Thyroid gland (tissue), 4 donors: Measurements from ENCODE around the gene MPI. TPM values are rescaled to one million over a fixed set of nuclear protein-coding genes. Genes with fewer than 3 reads are reported as not detected.
A peak's percentile ranks its signal among the peaks of the same experiment; 100 is the strongest.

Experiments
- DNase-seq, 2 donors: peaks; one replicate each; pipeline ENCODE4 v3.0.0-alpha.2; 2019
- H3K27ac ChIP-seq, 3 donors: fragments of 200-600 bp; sonication (generic); 1 replicate in 2 of 3; 2 replicates in 1 of 3; pipeline ENCODE4 v1.5.1; 2016 to 2019; ENCODE audit warnings: mild to moderate bottlenecking in 1 of 3, moderate library complexity in 1 of 3
- H3K27me3 ChIP-seq: fragments of 200-600 bp; sonication (generic); one replicate; pipeline ENCODE4 v1.5.1; 2019
- H3K36me3 ChIP-seq, 2 donors: fragments of 200-600 bp; sonication (generic); one replicate each; pipeline ENCODE4 v1.5.1; 2016 to 2019
- H3K4me1 ChIP-seq, 2 donors: fragments of 200-600 bp; sonication (generic); one replicate each; pipeline ENCODE4 v1.5.1; 2017 to 2019
- H3K4me3 ChIP-seq, 3 donors: fragments of 200-600 bp; sonication (generic); replicated peaks in 1 of 3; 1 replicate in 2 of 3; 2 replicates in 1 of 3; pipeline ENCODE4 v1.5.1; 2016; ENCODE audit warnings: mild to moderate bottlenecking in 1 of 3
- H3K9me3 ChIP-seq: fragments of 200-600 bp; sonication (generic); one replicate; pipeline ENCODE4 v1.5.1; 2017
- CTCF ChIP-seq, 6 experiments: fragments of 200-600 bp in 3 of 6; fragments of 450-650 bp in 3 of 6; sonication (generic) in 3 of 6; IDR thresholded peaks; one replicate each; pipeline ENCODE4 v1.5.1; 2016 to 2019; ENCODE audit warnings: antibody characterized with exemption in 6 of 6, mild to moderate bottlenecking in 2 of 6, inconsistent platforms in 1 of 6, moderate library complexity in 1 of 6
- POLR2A ChIP-seq, 2 donors: fragments of 450-650 bp; IDR thresholded peaks; one replicate each; pipeline ENCODE4 v1.6.1; 2017; ENCODE audit warnings: antibody characterized with exemption in 2 of 2, mild to moderate bottlenecking in 2 of 2, moderate library complexity in 1 of 2
- WGBS, 2 donors: methylation state at CpG; one replicate each; pipeline ENCODE4 v1.1.5; 2017; 5-methylcytosine and 5-hydroxymethylcytosine counted together
- intact Hi-C: fragments of 100-400 bp; cut with DNase I; formaldehyde crosslinking; loops from one replicate; pipeline ENCODE4 v1.15.1; 2023
- total RNA-seq, 4 donors: library from RNA; depleted of rRNA; stranded (reverse); fragments of >200 nt; gene quantifications; one replicate each; pipeline ENCODE4 v1.2.3, GENCODE V29; 2016

MPI gene, protein sequence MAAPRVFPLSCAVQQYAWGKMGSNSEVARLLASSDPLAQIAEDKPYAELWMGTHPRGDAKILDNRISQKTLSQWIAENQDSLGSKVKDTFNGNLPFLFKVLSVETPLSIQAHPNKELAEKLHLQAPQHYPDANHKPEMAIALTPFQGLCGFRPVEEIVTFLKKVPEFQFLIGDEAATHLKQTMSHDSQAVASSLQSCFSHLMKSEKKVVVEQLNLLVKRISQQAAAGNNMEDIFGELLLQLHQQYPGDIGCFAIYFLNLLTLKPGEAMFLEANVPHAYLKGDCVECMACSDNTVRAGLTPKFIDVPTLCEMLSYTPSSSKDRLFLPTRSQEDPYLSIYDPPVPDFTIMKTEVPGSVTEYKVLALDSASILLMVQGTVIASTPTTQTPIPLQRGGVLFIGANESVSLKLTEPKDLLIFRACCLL
- total RNA-seq = 10 to 100 TPM; 72.2 to 91.1 (median 88.5) TPM

GRCh38 chr15:74889883-74890664 is at the start of gene MPI:
Gene MPI (plus strand): TSS chr15:74890042. CDS start chr15:74890074, 32 bp downstream.
- peaks cover 4 to 34% of the 10 kb centered on the region in 2 donors for H3K4me1 ChIP-seq
- peak within 1 kb of the TSS; percentile 41 to 79 (median 61) for H3K4me3 ChIP-seq
- peak in 1 of 2 donors; percentile 68 for TF ChIP-seq POLR2A (IDR thresholded peaks at IDR 0.05)
- TF ChIP-seq CTCF (IDR thresholded peaks at IDR 0.05) = peak in 4 of 6 experiments; percentile 19 to 44 (median 26)
- peaks cover 0 to 4% of the 10 kb centered on the region in 2 donors for H3K36me3 ChIP-seq
- intact Hi-C loops = loop anchor here (5.0 kb wide), 1 partner anchor 48 kb away; the partner anchor contains the start of gene ULK3
- peak; percentile 78 to 81 for DNase-seq
- H3K27me3 ChIP-seq = no peaks in the 10 kb centered on the region
- peak within 1 kb of the TSS; percentile 39 to 79 (median 47) for H3K27ac ChIP-seq
- 2 to 3% methylated on average over 39 to 46 of the region's 47 CpGs for WGBS, 2 donors
- H3K9me3 ChIP-seq = no peaks in the 10 kb centered on the region

- WGBS, 2 donors = 84 to 88% methylated on average over 8 to 9 of the region's 9 CpGs
- Histone ChIP-seq H3K4me3 (no peak overlapping the region), H3K36me3 (peaks cover 4 to 16% of the 10 kb centered on the region in 2 donors), H3K27me3 (no peaks in the 10 kb centered on the region), H3K27ac (no peak overlapping the region), H3K9me3 (no peaks in the 10 kb centered on the region), H3K4me1 (peaks cover 15 to 22% of the 10 kb centered on the region in 2 donors)
- TF ChIP-seq CTCF (IDR thresholded peaks at IDR 0.05) (no peak), POLR2A (IDR thresholded peaks at IDR 0.05) (no peak)
- intact Hi-C loops = loop anchor here (5.0 kb wide), 1 partner anchor 51 kb away; the partner anchor contains the start of gene MPI
- DNase-seq = no peak
Observed at GRCh38 chr15:74840851-74841775, 48.7 kb upstream of the MPI start.

GRCh38 chr15:74841891-74842373 is 47.9 kb upstream of the MPI start:
- no peak for DNase-seq
- Histone ChIP-seq H3K27me3 (no peaks in the 10 kb centered on the region), H3K36me3 (peaks cover 4 to 16% of the 10 kb centered on the region in 2 donors), H3K4me3 (peak overlapping the region in 1 of 3 donors; percentile 91), H3K27ac (peak overlapping the region in 2 of 3 donors; percentile 84 to 94), H3K9me3 (no peaks in the 10 kb centered on the region), H3K4me1 (peaks cover 15 to 22% of the 10 kb centered on the region in 2 donors)
- intact Hi-C loops = loop anchor here (5.0 kb wide), 1 partner anchor 50 kb away; the partner anchor contains the start of gene MPI
- TF ChIP-seq CTCF (IDR thresholded peaks at IDR 0.05) = no peak
- no peak for TF ChIP-seq POLR2A (IDR thresholded peaks at IDR 0.05)
- WGBS, 2 donors = 69 to 73% methylated on average over 14 of the region's 14 CpGs

GRCh38 chr15:74842581-74843444 is 47.0 kb upstream of the MPI start, which contains the start of gene ULK3:
Gene ULK3 (minus strand): TSS chr15:74843156. CDS start chr15:74843105, 51 bp downstream.
- 0% methylated on average over 9 to 12 of the region's 84 CpGs for WGBS, 2 donors
- no peaks in the 10 kb centered on the region for H3K9me3 ChIP-seq
- H3K27me3 ChIP-seq = no peaks in the 10 kb centered on the region
- peaks cover 4 to 16% of the 10 kb centered on the region in 2 donors for H3K36me3 ChIP-seq
- TF ChIP-seq POLR2A (IDR thresholded peaks at IDR 0.05) = peak; percentile 51 to 77
- peak in 5 of 6 experiments; percentile 28 to 94 (median 91) for TF ChIP-seq CTCF (IDR thresholded peaks at IDR 0.05)
- peak within 1 kb of the TSS; percentile 84 to 94 (median 88) for H3K27ac ChIP-seq
- intact Hi-C loops = loop anchor here (5.0 kb wide), 1 partner anchor 49 kb away; the partner anchor contains the start of gene MPI
- peak; percentile 95 for DNase-seq
- peak within 1 kb of the TSS; percentile 60 to 91 (median 61) for H3K4me3 ChIP-seq
- peaks cover 23 to 30% of the 10 kb centered on the region in 2 donors for H3K4me1 ChIP-seq
